ENCODE data around the gene SERPIND1.

DNA sequence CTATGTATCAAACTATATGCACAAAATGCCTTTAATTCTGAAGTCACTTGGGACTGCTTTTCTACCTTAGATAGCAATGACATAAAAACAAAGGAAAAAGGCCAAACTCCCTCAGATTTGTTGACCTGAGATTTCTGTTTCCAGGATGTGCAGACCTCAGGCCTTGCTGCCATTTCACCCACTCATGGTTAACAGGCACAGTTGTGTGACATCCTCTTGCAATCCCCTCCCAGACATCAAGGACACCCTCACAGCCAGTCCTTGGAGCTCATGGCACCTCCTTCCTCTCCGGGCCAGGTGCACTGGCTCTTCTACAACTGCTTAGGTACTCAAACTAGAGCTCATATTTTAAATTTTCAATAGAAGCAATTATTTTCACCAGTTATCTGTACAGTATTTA, 37.3 kb downstream of the SERPIND1 start:
- TF ChIP-seq, protein P1, sequence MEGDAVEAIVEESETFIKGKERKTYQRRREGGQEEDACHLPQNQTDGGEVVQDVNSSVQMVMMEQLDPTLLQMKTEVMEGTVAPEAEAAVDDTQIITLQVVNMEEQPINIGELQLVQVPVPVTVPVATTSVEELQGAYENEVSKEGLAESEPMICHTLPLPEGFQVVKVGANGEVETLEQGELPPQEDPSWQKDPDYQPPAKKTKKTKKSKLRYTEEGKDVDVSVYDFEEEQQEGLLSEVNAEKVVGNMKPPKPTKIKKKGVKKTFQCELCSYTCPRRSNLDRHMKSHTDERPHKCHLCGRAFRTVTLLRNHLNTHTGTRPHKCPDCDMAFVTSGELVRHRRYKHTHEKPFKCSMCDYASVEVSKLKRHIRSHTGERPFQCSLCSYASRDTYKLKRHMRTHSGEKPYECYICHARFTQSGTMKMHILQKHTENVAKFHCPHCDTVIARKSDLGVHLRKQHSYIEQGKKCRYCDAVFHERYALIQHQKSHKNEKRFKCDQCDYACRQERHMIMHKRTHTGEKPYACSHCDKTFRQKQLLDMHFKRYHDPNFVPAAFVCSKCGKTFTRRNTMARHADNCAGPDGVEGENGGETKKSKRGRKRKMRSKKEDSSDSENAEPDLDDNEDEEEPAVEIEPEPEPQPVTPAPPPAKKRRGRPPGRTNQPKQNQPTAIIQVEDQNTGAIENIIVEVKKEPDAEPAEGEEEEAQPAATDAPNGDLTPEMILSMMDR (IDR thresholded peaks at IDR 0.05) = no peak
- TF ChIP-seq POLR2A (IDR thresholded peaks at IDR 0.05) = no peak

Data from thyroid gland (tissue), 4 donors.